HUES6 (cell line): ENCODE results near the gene DMXL1.

Experiments
- H3K27ac ChIP-seq: 2 replicates; pipeline ENCODE4 v1.7.0; 2013; ENCODE audit warnings: low read depth, mild to moderate bottlenecking, low read length, inconsistent platforms
- H3K27me3 ChIP-seq: 2 replicates; pipeline ENCODE4 v1.6.1; 2013; ENCODE audit warnings: low read length; ENCODE audit not compliant: control insufficient read depth, insufficient read depth
- H3K36me3 ChIP-seq: 2 replicates; pipeline ENCODE4 v1.6.1; 2013; ENCODE audit warnings: low read length; ENCODE audit not compliant: control insufficient read depth, insufficient read depth
- H3K4me1 ChIP-seq: 2 replicates; pipeline ENCODE4 v1.6.1; 2013; ENCODE audit warnings: low read length; ENCODE audit not compliant: control insufficient read depth, insufficient read depth
- H3K4me3 ChIP-seq: 2 replicates; pipeline ENCODE4 v1.5.1; 2013; ENCODE audit warnings: low read depth, low read length
- H3K9ac ChIP-seq: one replicate; pipeline ENCODE4 v1.6.1; 2013; ENCODE audit warnings: mild to moderate bottlenecking, low read length
- H3K9me3 ChIP-seq: 2 replicates; pipeline ENCODE4 v1.6.1; 2013; ENCODE audit warnings: low read depth, low read length; ENCODE audit not compliant: control insufficient read depth, insufficient read depth

Gene DMXL1

DNA sequence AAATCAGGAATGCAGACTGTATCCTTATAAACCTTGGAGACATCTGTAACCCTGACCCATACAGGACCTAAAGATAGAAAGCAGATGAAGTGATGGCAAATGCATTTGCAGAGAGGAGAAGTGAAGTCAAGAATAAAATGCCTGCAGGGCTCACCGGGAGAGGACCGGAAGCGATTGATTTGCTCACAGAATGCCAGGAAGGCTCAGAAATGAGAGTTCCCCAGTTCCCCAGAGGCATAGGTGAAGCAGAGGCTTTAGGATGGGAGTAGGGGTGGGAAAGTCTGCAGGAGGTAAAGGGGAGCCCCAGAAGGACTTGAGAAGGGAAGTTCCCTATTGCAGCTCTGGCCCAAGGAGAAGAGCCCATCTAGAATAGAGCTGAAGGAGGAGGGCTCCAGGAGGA lies 221.0 kb downstream of the DMXL1 start:
- no peaks in the 10 kb centered on the region for H3K27me3 ChIP-seq
- H3K9me3 ChIP-seq, result peaks cover 5% of the 10 kb centered on the region; the same call in 1 of the 2 replicates
- no peak overlapping the region for H3K9ac ChIP-seq
- H3K36me3 ChIP-seq, result no peaks in the 10 kb centered on the region
- H3K4me3 ChIP-seq, result no peak overlapping the region
- H3K27ac ChIP-seq, result no peak overlapping the region
- H3K4me1 ChIP-seq, result peaks cover 44% of the 10 kb centered on the region

- H3K9ac ChIP-seq, result no peak overlapping the region
These were observed 222.0 kb downstream of the DMXL1 start for GRCh38 chr5:119292701-119293515.

DNA sequence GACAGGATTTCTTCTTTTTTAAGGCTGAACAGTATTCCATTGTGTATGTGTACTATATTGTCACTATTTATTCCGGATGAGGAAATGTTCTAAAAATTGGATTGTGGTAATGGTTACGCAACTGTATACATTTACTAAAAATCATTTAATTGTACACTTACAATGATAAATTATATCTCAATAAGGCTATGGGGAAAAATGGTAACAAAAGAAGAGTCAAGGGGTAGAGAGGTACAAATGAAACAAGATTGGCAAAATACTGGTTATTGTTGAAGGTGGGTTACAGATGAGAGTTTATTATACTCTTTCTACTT lies 222.6 kb downstream of the DMXL1 start:
- Histone ChIP-seq H3K36me3 (no peaks in the 10 kb centered on the region), H3K27me3 (no peaks in the 10 kb centered on the region), H3K27ac (no peak overlapping the region), H3K4me1 (peaks cover 36% of the 10 kb centered on the region), H3K9me3 (peaks cover 5% of the 10 kb centered on the region; the same call in 1 of the 2 replicates), H3K9ac (no peak overlapping the region), H3K4me3 (no peak overlapping the region)

More at GRCh38 chr5:119292701-119293515, 222.0 kb downstream of the DMXL1 start:
- Histone ChIP-seq H3K36me3 (no peaks in the 10 kb centered on the region), H3K27me3 (no peaks in the 10 kb centered on the region), H3K4me3 (no peak overlapping the region), H3K27ac (no peak overlapping the region), H3K9me3 (peaks cover 5% of the 10 kb centered on the region; the same call in 1 of the 2 replicates), H3K4me1 (peaks cover 42% of the 10 kb centered on the region)
